Kidney (tissue), 14 donors: ENCODE data around the gene BANF1. TPM values are rescaled to one million over a fixed set of nuclear protein-coding genes. Genes with fewer than 3 reads are reported as not detected.

Experiments
- DNase-seq, 5 donors: peaks; one replicate each; pipeline ENCODE4 v3.0.0-alpha.2; 2013 to 2020
- FAIRE-seq: peaks from 2 replicates; lab custom pipeline; 2012; peaks lifted over from hg19 to GRCh38; lab: Jason Lieb, UNC
- H3K27ac ChIP-seq, 2 donors: one replicate each; pipeline ENCODE4 v1.7.0; 2013; ENCODE audit warnings: low read depth in 2 of 2, low read length in 2 of 2, inconsistent platforms in 1 of 2
- H3K27me3 ChIP-seq: one replicate; pipeline ENCODE4 v1.7.1; 2013; ENCODE audit warnings: low read length, inconsistent platforms; ENCODE audit not compliant: control insufficient read depth, insufficient read depth
- H3K36me3 ChIP-seq, 3 donors: one replicate each; pipeline versions ENCODE4 v1.7.0 to v1.7.1; 2013; ENCODE audit warnings: low read length in 3 of 3, control low read depth in 1 of 3, inconsistent platforms in 1 of 3; ENCODE audit not compliant: insufficient read depth in 3 of 3, control insufficient read depth in 2 of 3
- H3K4me1 ChIP-seq, 3 donors: one replicate each; pipeline versions ENCODE4 v1.7.0 to v1.7.1; 2013; ENCODE audit warnings: low read length in 3 of 3, inconsistent platforms in 1 of 3, low read depth in 1 of 3; ENCODE audit not compliant: control insufficient read depth in 2 of 3, insufficient read depth in 2 of 3
- H3K4me3 ChIP-seq, 3 donors: one replicate each; pipeline versions ENCODE4 v1.7.0 to v1.8.1; 2013; ENCODE audit warnings: low read length in 3 of 3, control low read depth in 1 of 3, inconsistent platforms in 1 of 3
- H3K9ac ChIP-seq, 3 donors: one replicate each; pipeline versions ENCODE4 v1.7.0 to v1.7.1; 2013; ENCODE audit warnings: low read length in 3 of 3, control low read depth in 1 of 3, inconsistent platforms in 1 of 3
- H3K9me3 ChIP-seq, 3 donors: one replicate each; pipeline versions ENCODE4 v1.7.0 to v1.7.1; 2013; ENCODE audit warnings: low read length in 3 of 3, control low read depth in 1 of 3, inconsistent platforms in 1 of 3; ENCODE audit not compliant: control insufficient read depth in 2 of 3, insufficient read depth in 1 of 3
- CTCF ChIP-seq: IDR thresholded peaks from 3 replicates; pipeline ENCODE4 v1.5.1; 2012; ENCODE audit warnings: mild to moderate bottlenecking, moderate library complexity, borderline replicate concordance; ENCODE audit not compliant: insufficient read depth; ENCODE audit errors: extremely low read depth
- intact Hi-C: fragments of 100-400 bp; cut with DNase I; formaldehyde crosslinking; loops from one replicate; pipeline ENCODE4 v1.11.1; 2022
- polyA plus RNA-seq: library from polyadenylated mRNA; stranded (reverse); fragments of 350-450 nt; fragmentation: Illumina TruSeq; extraction: RNeasy Lipid Tissue Mini Kit (QIAGEN cat#74804); gene quantifications from one replicate; pipeline ENCODE4 v1.2.3, GENCODE V29; 2014; ENCODE audit warnings: low read depth, low replicate concordance; ENCODE audit not compliant: insufficient read depth
- total RNA-seq: library from RNA; stranded (reverse); fragmentation: NEBNext Ultra II Directional; extraction: Animal tissue kit (Norgen Biotek cat#: 25700); gene quantifications from one replicate; pipeline ENCODE4 v1.2.1, GENCODE V29; 2021
- donor health status: control.
- donor health status: control.
- donor health status: control.
- donor health status: control.
- donor health status: control.
- donor health status: DM: yes; HTN: yes; CAD: no.
- donor health status: Normal renal cell carcinoma (clear cell type).

Gene BANF1
- total and polyA plus RNA-seq, 2 donors from 2014 or later: 181 to 186 TPM

GRCh38 chr11:66046901-66047300 is 44.6 kb downstream of the BANF1 start:
- intact Hi-C loops: no loop called here
- H3K27ac ChIP-seq: peak overlapping the region in 1 of 2 donors; percentile 16
- DNase-seq (peak in 1 of 5 donors; percentile 51), FAIRE-seq (no peak)
- H3K27me3 ChIP-seq: no peaks in the 10 kb centered on the region
- peaks cover 0 to 16% (median 7%) of the 10 kb centered on the region in 3 donors for H3K4me1 ChIP-seq
- no peaks in the 10 kb centered on the region for H3K36me3 ChIP-seq
- H3K9ac ChIP-seq: peak overlapping the region in 1 of 3 donors; percentile 30
- no peaks in the 10 kb centered on the region for H3K9me3 ChIP-seq
- no peak for TF ChIP-seq CTCF
- no peak overlapping the region for H3K4me3 ChIP-seq

GRCh38 chr11:66047541-66048365 is 45.5 kb downstream of the BANF1 start:
- no peaks in the 10 kb centered on the region for H3K36me3 ChIP-seq
- DNase-seq (peak in 4 of 5 donors; percentile 42 to 91 (median 62)), FAIRE-seq (no peak)
- H3K27me3 ChIP-seq: no peaks in the 10 kb centered on the region
- H3K4me1 ChIP-seq: peaks cover 0 to 18% (median 7%) of the 10 kb centered on the region in 3 donors
- intact Hi-C loops: no loop called here
- H3K9ac ChIP-seq: peak overlapping the region in 1 of 3 donors; percentile 30
- H3K4me3 ChIP-seq: no peak overlapping the region
- H3K9me3 ChIP-seq: no peaks in the 10 kb centered on the region
- peak overlapping the region in 1 of 2 donors; percentile 16 for H3K27ac ChIP-seq
- no peak for TF ChIP-seq CTCF

GRCh38 chr11:66048547-66049323 is 46.4 kb downstream of the BANF1 start, which contains the start of gene GAL3ST3:
Gene GAL3ST3 (minus strand): TSS chr11:66049161. CDS start chr11:66045415, 3,746 bp downstream.
- DNase-seq (peak; percentile 75 to 83 (median 77)), FAIRE-seq (no peak)
- Histone ChIP-seq H3K36me3 (no peaks in the 10 kb centered on the region), H3K27ac (no peak within 1 kb of the TSS), H3K9me3 (no peaks in the 10 kb centered on the region), H3K27me3 (no peaks in the 10 kb centered on the region), H3K9ac (no peak within 1 kb of the TSS), H3K4me1 (peaks cover 0 to 25% (median 12%) of the 10 kb centered on the region in 3 donors), H3K4me3 (no peak within 1 kb of the TSS)
- no peak for TF ChIP-seq CTCF
- intact Hi-C loops: no loop called here
